NCI-H460 (cell line): Measurements from ENCODE around the gene RAX. TPM values are rescaled to one million over a fixed set of nuclear protein-coding genes. Genes with fewer than 3 reads are reported as not detected.
A peak's percentile ranks its signal among the peaks of the same experiment; 100 is the strongest.

Source experiments
- DNase-seq: peaks from one replicate; pipeline ENCODE4 v3.0.0-alpha.2; 2016; ENCODE audit warnings: low read depth; ENCODE audit errors: extremely low read depth
- total RNA-seq: library from RNA; depleted of rRNA; stranded (reverse); fragments of >200 nt; shearing (Covaris generic); gene quantifications from 2 replicates; pipeline ENCODE4 v1.2.3, GENCODE V29; 2014

RAX gene
- total RNA-seq, 1 experiment from 2014 or later: not detected

DNA sequence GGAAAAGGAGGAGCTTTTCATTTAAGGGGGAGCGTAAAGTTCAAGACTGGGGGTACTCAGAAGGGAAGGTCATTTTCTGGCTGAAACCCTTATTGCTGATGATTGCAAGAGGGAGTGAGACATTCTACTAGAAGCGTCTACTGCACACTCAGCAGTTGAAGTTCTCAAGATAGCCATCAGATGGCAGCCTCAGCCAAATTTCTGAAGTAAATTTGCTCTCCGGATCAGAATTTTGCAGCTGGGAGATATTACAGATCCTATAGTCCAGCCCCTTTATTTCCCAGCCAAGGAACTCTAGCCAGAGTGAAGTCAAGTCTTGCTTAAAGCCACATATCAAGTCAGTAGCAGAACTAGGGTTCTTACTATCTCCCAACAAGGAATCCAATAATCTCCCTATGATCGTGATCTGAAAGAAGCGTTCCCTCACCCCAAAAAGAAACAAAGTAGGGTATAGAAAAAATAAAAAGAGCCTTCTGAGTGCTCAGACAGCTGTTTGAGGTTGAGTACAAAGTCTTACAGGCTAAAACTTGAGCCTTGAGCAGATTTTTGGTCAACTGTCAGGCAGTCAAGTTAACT is 24.0 kb downstream of the RAX start:
- peak; percentile 71 for DNase-seq

DNA sequence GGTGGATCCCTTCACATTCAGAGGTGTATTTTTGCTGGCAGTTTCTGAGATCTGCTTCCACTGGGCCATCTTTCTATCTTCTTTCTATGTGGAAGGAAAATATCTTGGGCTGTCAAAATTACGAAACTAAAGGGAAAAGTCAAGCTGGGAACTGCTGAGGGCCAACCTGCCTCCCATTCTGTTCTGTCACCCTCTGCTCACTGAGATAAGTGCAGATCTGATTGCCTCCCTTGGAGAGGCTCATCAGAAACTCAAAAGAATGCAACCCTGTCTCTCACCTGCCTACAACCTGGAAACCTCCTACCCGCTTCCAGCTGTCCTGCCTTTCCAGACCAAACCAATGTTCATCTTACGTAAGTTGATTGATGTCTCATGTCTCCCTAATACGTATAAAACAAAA is 26.5 kb downstream of the RAX start:
- no peak for DNase-seq

DNA sequence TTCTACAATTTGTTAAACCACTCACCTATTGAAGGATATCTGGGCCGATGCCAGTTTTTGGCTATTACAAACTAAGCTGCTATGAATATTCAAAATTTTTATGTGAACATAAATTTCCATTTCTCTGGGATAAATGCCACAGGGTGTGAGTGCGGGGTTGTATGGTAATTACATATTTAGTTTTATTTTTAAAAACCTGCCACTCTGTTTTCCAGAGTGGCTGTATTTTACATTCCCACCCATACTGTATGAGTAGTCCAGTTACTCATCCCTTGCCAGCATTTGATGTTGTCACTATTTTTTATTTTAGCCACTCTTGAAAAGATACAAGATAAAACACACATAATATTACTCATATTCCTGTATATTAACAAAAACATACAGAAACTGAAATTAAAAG is 30.3 kb downstream of the RAX start:
- DNase-seq: no peak

DNA sequence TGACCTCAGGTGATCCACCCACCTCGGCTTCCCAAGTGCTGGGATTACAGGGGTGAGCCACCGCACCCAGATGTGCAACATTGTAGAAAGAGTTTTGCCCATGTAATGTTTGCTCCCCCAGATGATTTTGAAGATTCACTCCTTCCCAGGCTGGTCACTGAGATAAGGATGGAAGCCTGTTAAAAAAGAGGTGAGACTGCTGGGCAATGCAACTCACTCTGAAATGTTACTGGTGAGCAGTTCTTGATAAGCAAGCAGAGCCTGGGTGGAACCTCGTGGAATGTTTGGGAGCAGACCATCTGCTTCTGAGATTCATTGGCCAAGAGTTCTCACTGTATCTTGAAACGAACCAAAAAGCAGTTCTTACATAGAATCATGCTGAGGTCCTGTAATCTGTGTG is 33.6 kb downstream of the RAX start:
- DNase-seq: no peak

DNA sequence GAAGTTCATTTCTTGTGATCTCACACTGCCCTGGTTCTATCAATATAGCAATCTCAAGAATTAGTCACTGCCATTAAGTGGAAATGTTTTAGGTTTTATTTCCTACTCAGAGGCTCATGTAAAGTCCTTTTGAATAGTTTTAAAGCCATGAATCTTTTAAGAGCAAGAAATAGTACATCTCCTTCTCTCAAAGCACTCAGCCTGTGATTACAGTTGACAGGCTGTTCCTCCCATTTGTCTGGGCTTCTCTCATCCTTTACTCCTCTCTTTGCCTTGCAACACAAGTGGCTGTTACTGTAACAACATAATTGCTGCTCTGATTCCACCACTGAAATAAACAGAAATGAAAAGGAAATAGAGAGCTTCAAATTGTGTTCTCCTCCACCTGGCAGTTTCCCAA is 34.9 kb downstream of the RAX start:
- DNase-seq: no peak

DNA sequence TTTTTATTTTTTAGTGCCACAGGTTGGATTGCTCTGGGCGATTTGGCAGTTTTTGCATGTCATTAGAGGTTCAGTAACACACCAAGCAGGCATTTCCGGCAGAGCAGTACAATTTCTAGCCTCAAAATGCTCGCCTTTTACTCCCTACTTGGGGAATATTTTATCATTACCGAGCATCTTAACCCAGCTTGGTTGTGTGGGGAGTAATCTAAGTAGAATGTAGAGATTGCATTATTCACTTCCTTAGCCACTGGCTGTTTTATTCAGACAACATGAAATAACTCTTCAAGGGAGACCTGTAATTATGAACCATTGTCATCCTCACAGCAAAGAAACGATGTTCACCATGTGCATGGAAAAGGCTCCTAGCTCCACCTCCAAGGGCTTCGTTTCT is 40.2 kb downstream of the RAX start:
- DNase-seq: no peak

DNA sequence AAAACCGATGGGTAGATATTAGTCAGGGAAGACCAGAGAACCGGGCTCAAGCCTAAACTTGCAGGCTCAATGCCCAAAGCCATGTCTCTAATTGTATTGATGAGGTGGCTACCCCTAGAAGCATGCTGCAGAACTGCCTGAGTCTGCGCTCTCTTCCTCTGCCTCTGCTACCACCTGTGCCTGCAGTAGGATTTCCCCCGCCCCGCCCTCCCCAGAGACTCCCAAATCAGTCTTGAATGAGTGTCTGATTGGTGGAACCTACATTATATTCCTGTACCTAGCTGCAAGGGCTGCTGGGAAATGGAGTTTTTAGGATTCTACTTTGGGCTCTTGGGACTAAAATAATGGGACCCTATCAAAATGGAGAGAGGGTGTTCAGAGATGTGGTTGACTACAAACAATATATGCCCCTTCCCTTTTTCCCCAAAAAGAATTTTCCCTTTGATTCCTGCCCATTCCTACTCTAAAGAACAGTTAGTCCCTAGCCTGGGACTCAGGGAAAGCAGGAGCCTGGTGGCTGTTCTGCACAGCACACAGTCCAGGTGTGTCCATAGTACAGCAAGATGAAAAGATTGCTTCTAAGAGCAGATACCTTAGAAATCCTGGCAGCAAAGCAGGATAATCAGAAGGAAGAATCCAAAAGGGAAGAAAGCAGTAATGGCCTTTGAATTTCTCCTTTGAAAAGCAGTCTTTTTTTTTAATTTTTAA is 40.8 kb downstream of the RAX start:
- no peak for DNase-seq

DNA sequence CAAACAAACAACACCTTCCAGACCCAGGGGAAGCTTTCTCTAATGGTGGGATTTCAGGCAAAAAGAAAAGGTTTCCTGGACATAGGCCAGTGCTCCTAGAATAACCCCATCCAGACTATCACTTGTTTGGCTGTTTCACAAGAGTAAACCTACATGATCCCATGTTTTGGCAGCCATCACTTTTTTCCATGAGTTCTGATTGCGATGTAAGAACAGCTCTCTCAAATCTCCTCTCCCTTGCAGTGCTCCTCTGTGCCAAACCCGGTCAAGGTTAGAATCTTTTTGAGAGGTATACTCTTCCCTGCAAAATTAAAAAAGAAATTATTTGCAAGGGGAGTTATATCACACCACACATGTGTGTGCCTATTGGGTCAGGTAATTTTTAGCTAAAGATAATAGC is 41.4 kb downstream of the RAX start:
- DNase-seq: no peak

DNA sequence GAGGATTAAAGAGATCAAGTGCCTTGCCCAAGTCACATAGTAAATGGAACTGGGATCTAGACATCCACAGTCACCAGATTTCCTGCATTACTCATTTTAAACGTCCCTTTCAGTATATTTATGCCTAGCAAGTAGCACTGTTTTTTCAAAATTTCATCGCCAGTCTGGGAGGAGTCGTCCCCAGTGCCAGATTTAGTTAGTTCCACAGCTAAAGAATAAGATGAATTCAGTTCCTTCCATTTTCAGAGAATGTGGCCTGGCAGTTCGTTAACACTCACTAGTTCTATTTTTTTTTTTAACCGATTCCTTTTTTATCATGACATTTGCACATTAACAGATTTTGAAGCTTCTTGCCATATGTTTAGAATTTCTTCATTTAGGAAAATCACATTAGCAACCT is 42.1 kb downstream of the RAX start:
- DNase-seq: no peak

DNA sequence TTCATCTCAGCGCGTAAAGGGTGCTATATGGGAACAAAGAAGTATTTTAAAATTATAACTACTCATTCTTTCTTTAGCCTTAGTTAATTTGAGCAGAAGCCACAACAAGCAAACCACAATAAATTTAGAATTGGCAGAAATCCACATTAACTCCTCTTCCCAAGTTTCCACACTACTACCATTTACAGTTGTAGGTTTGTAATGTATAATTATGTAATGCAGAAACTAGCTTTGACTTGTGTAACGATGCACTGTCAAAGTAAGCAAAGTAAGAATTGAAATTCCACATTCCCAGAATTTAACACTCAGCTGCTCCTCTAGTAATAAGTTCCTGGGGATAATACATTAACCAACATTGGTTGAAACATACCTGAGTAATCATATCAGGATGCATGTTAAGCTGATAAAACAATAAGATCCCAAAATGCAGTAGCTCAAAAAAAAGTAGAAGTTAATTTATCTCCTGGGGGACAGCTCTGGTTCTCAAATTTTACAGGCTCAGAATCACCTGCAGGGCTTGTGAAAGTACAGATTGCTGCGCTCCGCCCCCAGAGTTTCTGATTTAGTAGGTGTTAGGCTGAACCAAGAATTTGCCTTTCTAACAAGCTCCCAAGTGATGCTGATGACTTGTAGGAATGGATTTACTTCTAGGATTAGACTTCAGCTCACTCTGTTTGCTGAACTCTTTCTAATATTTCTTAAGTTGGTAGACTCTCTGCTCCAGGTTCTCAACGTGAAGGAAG is 43.4 kb downstream of the RAX start:
- DNase-seq: no peak

DNA sequence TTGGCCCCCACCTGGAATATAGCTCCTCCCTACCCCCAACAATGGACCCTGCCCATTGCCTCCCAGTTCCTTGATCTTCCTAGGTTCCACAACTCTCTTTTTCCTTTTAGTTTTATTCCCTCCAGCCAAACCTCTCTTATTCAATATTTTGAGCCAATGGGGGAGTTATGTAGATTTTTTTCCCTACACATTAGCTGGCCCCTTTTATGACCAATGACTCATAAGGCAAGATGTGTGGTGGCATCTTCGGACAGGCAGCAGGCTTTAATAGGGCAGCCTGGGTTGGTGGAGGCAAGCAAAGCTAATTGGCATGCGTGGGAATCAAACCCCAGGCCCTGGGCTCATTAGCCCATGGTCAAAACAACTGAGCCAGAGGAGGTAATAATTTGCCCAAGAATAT is 44.1 kb downstream of the RAX start:
- no peak for DNase-seq

DNA sequence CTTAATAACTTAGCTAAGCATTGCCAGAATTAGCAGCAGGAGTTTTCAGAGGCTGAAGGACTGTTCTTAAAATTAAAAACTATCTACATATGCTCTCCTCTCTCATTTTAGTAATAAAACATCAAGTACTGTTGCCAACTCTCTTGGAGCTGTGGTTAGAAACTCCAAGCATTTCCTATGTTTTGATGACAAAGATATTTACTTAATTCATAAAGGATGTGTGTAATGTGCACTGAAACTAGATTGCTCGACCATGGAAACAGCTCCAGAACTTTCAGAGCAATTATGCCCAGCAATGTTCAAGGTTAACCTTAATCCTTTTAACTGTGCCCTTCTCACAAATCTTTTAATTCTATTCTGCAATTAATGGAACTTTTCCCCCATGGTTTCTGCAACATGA is 44.9 kb downstream of the RAX start:
- no peak for DNase-seq

DNA sequence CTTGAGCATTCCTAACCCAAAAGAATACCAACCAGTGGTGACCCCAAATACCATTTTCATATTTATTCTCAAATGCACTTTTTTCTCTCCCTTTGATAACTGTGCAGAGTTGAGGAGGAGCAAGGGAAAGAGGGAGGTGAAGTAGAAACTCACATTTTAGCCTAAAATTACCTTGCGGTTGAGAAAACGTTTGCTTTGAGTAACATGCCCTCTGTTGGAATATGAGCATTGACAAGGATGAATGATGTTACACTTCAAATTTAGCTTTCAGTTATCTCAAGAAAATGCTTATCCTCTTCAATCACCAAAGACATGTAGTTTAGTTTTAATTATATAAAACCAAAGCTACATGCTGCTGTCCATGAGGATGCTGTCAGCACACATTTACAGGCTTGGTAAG is 50.9 kb downstream of the RAX start:
- DNase-seq: no peak

DNA sequence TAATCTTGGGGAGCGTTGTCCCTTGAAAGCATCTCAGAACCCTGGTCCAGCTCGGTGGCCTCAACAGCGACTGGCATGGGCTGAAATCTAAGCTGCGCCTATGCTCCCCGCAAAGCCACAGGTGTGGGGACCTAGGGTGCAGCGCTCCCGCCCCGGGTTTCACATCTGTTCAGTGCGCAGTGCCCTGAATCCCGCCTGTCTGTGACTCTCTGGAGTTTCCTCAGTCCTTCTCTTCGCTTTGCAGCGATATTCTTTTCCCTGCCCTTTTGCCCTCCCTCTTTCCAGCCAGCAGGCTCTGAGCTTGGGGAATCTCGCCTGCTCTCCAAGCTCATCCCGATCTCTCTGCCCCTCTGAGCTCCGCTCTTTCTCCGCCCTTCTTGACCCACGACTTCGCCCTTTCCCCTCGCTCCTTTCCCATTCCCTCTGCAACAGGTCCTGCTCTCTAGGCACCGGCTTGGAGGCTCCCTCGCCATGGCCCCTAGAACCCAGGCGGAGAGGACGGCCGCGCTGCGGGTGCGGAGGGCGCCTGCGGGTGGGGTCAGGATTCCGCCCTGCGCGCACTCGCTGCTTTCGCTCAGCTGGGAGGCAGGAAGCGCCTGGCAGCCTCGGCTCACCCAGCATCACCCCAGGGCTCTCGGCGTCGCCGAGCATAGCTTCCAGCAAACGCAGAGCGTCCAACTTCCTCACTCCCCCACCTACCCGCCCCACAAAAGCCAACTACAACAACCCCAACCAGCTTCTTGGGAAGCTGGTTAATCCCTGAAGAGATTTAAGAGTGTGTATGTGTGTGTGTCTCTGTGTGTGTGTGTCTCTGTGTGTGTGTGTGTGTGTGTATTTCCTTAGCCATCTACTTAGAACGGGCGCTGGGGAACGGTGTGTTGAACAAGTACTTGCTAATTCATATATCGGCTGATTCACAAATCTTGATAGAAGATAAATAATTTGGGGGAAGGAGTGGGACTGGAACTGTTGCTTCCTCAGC is 52.2 kb downstream of the RAX start:
- DNase-seq: no peak

DNA sequence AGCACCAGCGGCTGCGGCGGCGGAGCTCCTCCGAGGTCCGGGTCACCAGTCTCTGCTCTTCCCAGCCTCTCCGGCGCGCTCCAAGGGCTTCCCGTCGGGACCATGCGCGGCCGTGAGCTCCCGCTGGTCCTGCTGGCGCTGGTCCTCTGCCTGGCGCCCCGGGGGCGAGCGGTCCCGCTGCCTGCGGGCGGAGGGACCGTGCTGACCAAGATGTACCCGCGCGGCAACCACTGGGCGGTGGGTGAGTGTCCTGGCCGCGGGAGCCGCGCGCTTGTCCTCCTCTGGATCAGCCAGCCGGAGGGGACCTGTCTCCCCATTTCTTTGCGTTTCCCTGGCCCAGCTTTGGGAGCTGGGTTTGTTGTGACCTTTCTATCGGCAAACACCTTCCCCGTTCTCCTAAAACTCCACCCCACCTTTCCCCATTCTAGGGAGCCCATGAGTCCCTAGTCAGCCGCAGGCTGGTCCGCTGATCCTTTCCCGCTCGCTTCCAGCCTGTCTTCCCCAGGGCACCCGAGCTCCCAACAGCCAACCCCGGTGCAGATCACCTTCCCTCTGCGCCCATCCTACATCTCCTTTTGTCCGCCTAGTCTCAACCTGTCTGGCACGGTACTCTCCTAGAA is 53.0 kb downstream of the RAX start:
- DNase-seq: no peak

DNA sequence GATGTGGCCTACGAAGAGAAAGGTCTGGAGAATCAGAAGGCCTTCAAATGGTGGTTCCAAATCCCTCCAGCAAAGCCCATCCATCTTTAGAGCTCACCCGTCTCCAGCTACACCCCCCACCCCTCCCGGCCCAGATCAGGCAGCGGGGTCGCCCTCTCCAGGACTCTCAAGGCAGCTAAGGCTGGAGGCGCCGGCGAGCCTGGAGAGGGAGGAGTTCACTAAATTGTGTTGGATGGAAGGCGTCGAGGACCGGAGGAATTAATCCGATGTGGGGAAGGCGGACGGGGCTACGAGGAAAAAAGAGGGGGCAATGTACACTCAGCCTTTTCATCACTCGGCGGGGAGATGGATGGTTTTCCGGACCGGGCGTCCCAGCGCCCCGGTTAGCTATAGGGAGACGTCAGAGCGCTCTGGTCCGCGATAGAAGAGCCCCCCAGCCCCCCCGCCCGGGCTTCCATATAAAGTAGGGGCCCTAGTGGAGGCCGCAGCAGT is 53.5 kb downstream of the RAX start, which contains the start of gene GRP:
Gene GRP (plus strand): TSS at position 487 of the 492 bp plus-strand sequence. CDS start 108 bp downstream, outside the sequence.
- no peak for DNase-seq

DNA sequence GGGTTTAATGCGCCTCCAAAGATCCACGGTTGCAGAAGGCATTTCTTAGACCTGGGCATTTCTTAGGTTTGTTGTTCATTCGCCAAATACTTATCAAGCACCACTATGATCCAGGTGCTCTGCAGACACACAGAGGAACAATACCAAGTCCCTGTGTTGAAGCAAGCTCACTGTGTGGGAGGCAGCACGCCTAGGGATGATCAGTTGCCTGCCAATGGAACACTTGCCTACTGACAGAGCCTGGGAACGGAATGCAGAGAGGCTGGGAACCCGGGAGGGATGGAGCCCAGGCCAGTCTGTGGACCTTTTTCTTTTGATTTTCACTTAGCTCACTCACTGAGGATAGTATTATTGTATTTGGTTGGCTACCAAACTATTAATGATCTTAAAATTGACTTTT is 55.2 kb downstream of the RAX start:
- DNase-seq: no peak
